Esophagus muscularis mucosa (tissue), 4 donors: ENCODE results near the gene NR1D2. TPM values are rescaled to one million over a fixed set of nuclear protein-coding genes. Genes with fewer than 3 reads are reported as not detected.
A peak's percentile ranks its signal among the peaks of the same experiment; 100 is the strongest.

Experiments used
- DNase-seq: peaks from one replicate; pipeline ENCODE4 v3.0.0-alpha.2; 2017; ENCODE audit errors: extremely low spot score
- H3K27ac ChIP-seq, 4 donors: fragments of 200-600 bp; sonication (generic); replicated peaks in 1 of 4; 1 replicate in 3 of 4; 2 replicates in 1 of 4; pipeline ENCODE4 v1.5.1; 2016 to 2019; ENCODE audit warnings: mild to moderate bottlenecking in 1 of 4
- H3K27me3 ChIP-seq, 4 donors: fragments of 200-600 bp; sonication (generic); one replicate each; pipeline versions ENCODE4 v1.5.1 to v1.6.0; 2016 to 2019
- H3K36me3 ChIP-seq, 4 donors: fragments of 200-600 bp; sonication (generic); one replicate each; pipeline ENCODE4 v1.5.1; 2016 to 2019
- H3K4me1 ChIP-seq, 4 donors: fragments of 200-600 bp; sonication (generic); one replicate each; pipeline ENCODE4 v1.5.1; 2016 to 2019
- H3K4me3 ChIP-seq, 4 donors: fragments of 200-600 bp; sonication (generic); 1 replicate in 2 of 4; 2 replicates in 2 of 4; pipeline ENCODE4 v1.5.1; 2016 to 2019; ENCODE audit warnings: mild to moderate bottlenecking in 4 of 4, moderate library complexity in 1 of 4
- H3K9me3 ChIP-seq, 4 donors: fragments of 200-600 bp; sonication (generic); 1 replicate in 3 of 4; 2 replicates in 1 of 4; pipeline ENCODE4 v1.5.1; 2016 to 2019
- EP300 ChIP-seq: sonication (generic); formaldehyde crosslinking; IDR thresholded peaks from one replicate; pipeline ENCODE4 v1.6.1; 2017; ENCODE audit warnings: antibody characterized with exemption
- POLR2A ChIP-seq: fragments of 450-650 bp; IDR thresholded peaks from one replicate; pipeline ENCODE4 v1.6.1; 2017; ENCODE audit warnings: antibody characterized with exemption, moderate library complexity, mild to moderate bottlenecking, low read depth
- POLR2AphosphoS5 ChIP-seq, 2 donors: sonication (generic); formaldehyde crosslinking; IDR thresholded peaks; one replicate each; pipeline ENCODE4 v1.6.1; 2017; ENCODE audit warnings: antibody characterized with exemption in 2 of 2
- WGBS: methylation state at CpG from one replicate; pipeline ENCODE4 v1.1.5; 2018; 5-methylcytosine and 5-hydroxymethylcytosine counted together
- intact Hi-C: fragments of 100-400 bp; cut with DNase I; formaldehyde crosslinking; loops from one replicate; pipeline ENCODE4 v1.15.1; 2023
- total RNA-seq, 4 donors: library from RNA; depleted of rRNA; stranded (reverse); fragments of >200 nt; gene quantifications; one replicate each; pipeline versions ENCODE4 v1.1.0 to v1.2.1, GENCODE V29; 2016
- TF ChIP-seq, protein P1 (sequence below), 3 experiments: fragments of 200-600 bp in 2 of 3; fragments of 450-650 bp in 1 of 3; sonication (generic) in 2 of 3; IDR thresholded peaks; one replicate each; pipeline ENCODE4 v1.5.1; 2017 to 2019; ENCODE audit warnings: antibody characterized with exemption in 3 of 3, mild to moderate bottlenecking in 2 of 3, moderate library complexity in 1 of 3

Gene NR1D2
- total RNA-seq, 4 donors from 2014 or later, result 34.4 to 42.4 (median 38.0) TPM

GRCh38 chr3:23991683-23992628, 46.9 kb downstream of the NR1D2 start:
- TF ChIP-seq POLR2A (no peak), POLR2AphosphoS5 (IDR thresholded peaks at IDR 0.05) (no peak), EP300 (no peak)
- TF ChIP-seq, protein P1, sequence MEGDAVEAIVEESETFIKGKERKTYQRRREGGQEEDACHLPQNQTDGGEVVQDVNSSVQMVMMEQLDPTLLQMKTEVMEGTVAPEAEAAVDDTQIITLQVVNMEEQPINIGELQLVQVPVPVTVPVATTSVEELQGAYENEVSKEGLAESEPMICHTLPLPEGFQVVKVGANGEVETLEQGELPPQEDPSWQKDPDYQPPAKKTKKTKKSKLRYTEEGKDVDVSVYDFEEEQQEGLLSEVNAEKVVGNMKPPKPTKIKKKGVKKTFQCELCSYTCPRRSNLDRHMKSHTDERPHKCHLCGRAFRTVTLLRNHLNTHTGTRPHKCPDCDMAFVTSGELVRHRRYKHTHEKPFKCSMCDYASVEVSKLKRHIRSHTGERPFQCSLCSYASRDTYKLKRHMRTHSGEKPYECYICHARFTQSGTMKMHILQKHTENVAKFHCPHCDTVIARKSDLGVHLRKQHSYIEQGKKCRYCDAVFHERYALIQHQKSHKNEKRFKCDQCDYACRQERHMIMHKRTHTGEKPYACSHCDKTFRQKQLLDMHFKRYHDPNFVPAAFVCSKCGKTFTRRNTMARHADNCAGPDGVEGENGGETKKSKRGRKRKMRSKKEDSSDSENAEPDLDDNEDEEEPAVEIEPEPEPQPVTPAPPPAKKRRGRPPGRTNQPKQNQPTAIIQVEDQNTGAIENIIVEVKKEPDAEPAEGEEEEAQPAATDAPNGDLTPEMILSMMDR (IDR thresholded peaks at IDR 0.05), result no peak
- H3K9me3 ChIP-seq, result no peaks in the 10 kb centered on the region
- no peaks in the 10 kb centered on the region for H3K27me3 ChIP-seq
- peak overlapping the region in 2 of 4 donors; percentile 8 to 15 for H3K27ac ChIP-seq
- H3K4me3 ChIP-seq, result no peak overlapping the region
- DNase-seq, result no peak
- intact Hi-C loops, result no loop called here
- H3K36me3 ChIP-seq, result no peaks in the 10 kb centered on the region
- H3K4me1 ChIP-seq, result peaks cover 21 to 36% (median 30%) of the 10 kb centered on the region in 4 donors
- 48% methylated on average over 9 of the region's 9 CpGs for WGBS

- intact Hi-C loops, result no loop called here
- DNase-seq, result no peak
- Histone ChIP-seq H3K27me3 (no peaks in the 10 kb centered on the region), H3K36me3 (no peaks in the 10 kb centered on the region), H3K27ac (peak overlapping the region in 3 of 4 donors; percentile 41 to 60 (median 52)), H3K4me3 (no peak overlapping the region), H3K9me3 (no peaks in the 10 kb centered on the region), H3K4me1 (peaks cover 21 to 36% (median 31%) of the 10 kb centered on the region in 4 donors)
- TF ChIP-seq POLR2AphosphoS5 (IDR thresholded peaks at IDR 0.05), result no peak
- TF ChIP-seq EP300, result no peak
- no peak for TF ChIP-seq POLR2A
- TF ChIP-seq, protein P1 (IDR thresholded peaks at IDR 0.05), result no peak
- 68% methylated on average over 5 of the region's 5 CpGs for WGBS
These were observed 48.6 kb downstream of the NR1D2 start for GRCh38 chr3:23993556-23994243.

GRCh38 chr3:23994244-23994569, 49.1 kb downstream of the NR1D2 start:
- Histone ChIP-seq H3K36me3 (no peaks in the 10 kb centered on the region), H3K27me3 (no peaks in the 10 kb centered on the region), H3K27ac (peak overlapping the region in 2 of 4 donors; percentile 41 to 52), H3K9me3 (no peaks in the 10 kb centered on the region), H3K4me1 (peaks cover 21 to 41% (median 36%) of the 10 kb centered on the region in 4 donors), H3K4me3 (no peak overlapping the region)
- intact Hi-C loops, result no loop called here
- no peak for DNase-seq
- 51% methylated on average over 4 of the region's 4 CpGs for WGBS
- TF ChIP-seq POLR2A (no peak), POLR2AphosphoS5 (IDR thresholded peaks at IDR 0.05) (no peak), EP300 (no peak)
- TF ChIP-seq, protein P1 (IDR thresholded peaks at IDR 0.05), result no peak

- Histone ChIP-seq H3K27me3 (no peaks in the 10 kb centered on the region), H3K36me3 (no peaks in the 10 kb centered on the region), H3K4me1 (peaks cover 21 to 41% (median 38%) of the 10 kb centered on the region in 4 donors), H3K9me3 (no peaks in the 10 kb centered on the region), H3K4me3 (no peak overlapping the region), H3K27ac (no peak overlapping the region)
- DNase-seq, result no peak
- no peak for TF ChIP-seq EP300
- intact Hi-C loops, result loop anchor here (5.0 kb wide), 1 partner anchor 502 kb away; no protein-coding TSS in a partner anchor
- 91% methylated on average over 2 of the region's 2 CpGs for WGBS
These were observed 50.1 kb downstream of the NR1D2 start for GRCh38 chr3:23995219-23995618.

- TF ChIP-seq, protein P1 (IDR thresholded peaks at IDR 0.05), result no peak
- H3K4me1 ChIP-seq, result peaks cover 21 to 41% (median 38%) of the 10 kb centered on the region in 4 donors
These were observed 51.0 kb downstream of the NR1D2 start for GRCh38 chr3:23996095-23996524.

More at GRCh38 chr3:23996095-23996524, 51.0 kb downstream of the NR1D2 start:
- no peak overlapping the region for H3K4me3 ChIP-seq
- no peaks in the 10 kb centered on the region for H3K9me3 ChIP-seq
- H3K27ac ChIP-seq, result no peak overlapping the region
- 75% methylated on average over 3 of the region's 3 CpGs for WGBS
- intact Hi-C loops, result loop anchor here (5.0 kb wide), 1 partner anchor 501 kb away; no protein-coding TSS in a partner anchor
- DNase-seq, result no peak
- H3K36me3 ChIP-seq, result no peaks in the 10 kb centered on the region
- H3K27me3 ChIP-seq, result no peaks in the 10 kb centered on the region
